H1 (cell line): ENCODE results near the gene ZNF385C. TPM values are rescaled to one million over a fixed set of nuclear protein-coding genes. Genes with fewer than 3 reads are reported as not detected.

Source experiments
- CTCF ChIA-PET: fragments of 300-600 bp; sonication (Branson Sonifier 250); formaldehyde crosslinking; loops from one replicate; lab custom pipeline; 2021; ENCODE audit not compliant: partially characterized antibody; lab: Charles Lee
- POLR2A ChIA-PET: fragments of 300-600 bp; sonication (Branson Sonifier 250); formaldehyde crosslinking; loops from one replicate; lab custom pipeline; 2021; ENCODE audit warnings: inconsistent platforms; ENCODE audit not compliant: partially characterized antibody; lab: Charles Lee
- DNase-seq, 2 experiments: peaks; one replicate each; pipeline versions ENCODE4 v3.0.0 to v3.0.0-alpha.2; 2010 to 2022; ENCODE audit warnings: low spot score in 2 of 2, low read depth in 1 of 2, mixed read lengths in 1 of 2
- FAIRE-seq: peaks from 2 replicates; lab custom pipeline; 2011; peaks lifted over from hg19 to GRCh38; lab: Jason Lieb, UNC
- H2AFZ ChIP-seq: 2 replicates; pipeline ENCODE4 v1.8.1; 2012; ENCODE audit warnings: low read length, inconsistent platforms
- H2AK5ac ChIP-seq: 2 replicates; pipeline ENCODE4 v1.6.1; 2013; ENCODE audit warnings: low read depth, low read length
- H2BK120ac ChIP-seq: replicated peaks from 2 replicates; pipeline ENCODE3; 2013; ENCODE audit warnings: low read depth, low read length, inconsistent platforms
- H2BK12ac ChIP-seq: 2 replicates; pipeline ENCODE4 v1.6.1; 2013; ENCODE audit warnings: low read depth, low read length
- H2BK15ac ChIP-seq: 2 replicates; pipeline ENCODE4 v1.6.1; 2013; ENCODE audit warnings: low read length
- H2BK20ac ChIP-seq: 2 replicates; pipeline ENCODE4 v1.6.1; 2013; ENCODE audit warnings: low read length
- H2BK5ac ChIP-seq: 2 replicates; pipeline ENCODE4 v1.6.1; 2013; ENCODE audit warnings: low read depth, low read length
- H3K14ac ChIP-seq: 2 replicates; pipeline ENCODE4 v1.6.1; 2013; ENCODE audit warnings: inconsistent platforms; ENCODE audit not compliant: insufficient read length
- H3K18ac ChIP-seq: 2 replicates; pipeline ENCODE4 v1.6.1; 2013; ENCODE audit warnings: low read length; ENCODE audit errors: extremely low read depth
- H3K23ac ChIP-seq: 2 replicates; pipeline ENCODE4 v1.6.1; 2013; ENCODE audit warnings: inconsistent platforms; ENCODE audit not compliant: insufficient read length
- H3K23me2 ChIP-seq: 2 replicates; pipeline ENCODE4 v1.6.1; 2013; ENCODE audit warnings: low read depth, low read length
- H3K27ac ChIP-seq: 2 replicates; pipeline ENCODE4 v1.6.1; 2011; ENCODE audit warnings: low read depth, low read length, inconsistent platforms
- H3K27me3 ChIP-seq, 4 experiments: replicated peaks in 1 of 4; 1 replicate in 1 of 4; 2 replicates in 3 of 4; pipeline versions ENCODE4 v1.6.1 to v1.8.1; 2011 to 2013; ENCODE audit warnings: low read length in 3 of 4, mild to moderate bottlenecking in 3 of 4, inconsistent platforms in 2 of 4, mixed read lengths in 2 of 4, moderate library complexity in 1 of 4; ENCODE audit not compliant: control insufficient read depth in 3 of 4, insufficient read depth in 3 of 4; ENCODE audit errors: extremely low read depth in 1 of 4
- H3K36me3 ChIP-seq, 4 experiments: 2 replicates each; pipeline versions ENCODE4 v1.6.1 to v1.8.1; 2011 to 2013; ENCODE audit warnings: mild to moderate bottlenecking in 4 of 4, low read length in 3 of 4, moderate library complexity in 2 of 4, control low read depth in 1 of 4, inconsistent platforms in 1 of 4; ENCODE audit not compliant: insufficient read depth in 4 of 4, control insufficient read depth in 2 of 4
- H3K4ac ChIP-seq: replicated peaks from 2 replicates; pipeline ENCODE3; 2013; ENCODE audit warnings: low read length, low read depth, mixed read lengths, inconsistent platforms; ENCODE audit not compliant: insufficient read length
- H3K4me1 ChIP-seq, 4 experiments: replicated peaks in 1 of 4; 1 replicate in 1 of 4; 2 replicates in 3 of 4; pipeline versions ENCODE4 v1.6.1 to v1.8.1; 2011 to 2013; ENCODE audit warnings: low read length in 3 of 4, inconsistent platforms in 2 of 4, mixed read lengths in 1 of 4; ENCODE audit not compliant: insufficient read depth in 4 of 4, control insufficient read depth in 3 of 4
- H3K4me2 ChIP-seq, 2 experiments: 2 replicates each; pipeline versions ENCODE4 v1.6.1 to v1.8.1; 2011 to 2013; ENCODE audit warnings: low read depth in 2 of 2, low read length in 2 of 2, control low read depth in 1 of 2, inconsistent platforms in 1 of 2, mild to moderate bottlenecking in 1 of 2; ENCODE audit not compliant: insufficient read depth in 1 of 2
- H3K4me3 ChIP-seq, 4 experiments: fragments of 200-600, 300-600 bp in 1 of 4; sonication (generic), shearing (Covaris generic), sonication (Bioruptor Twin) in 1 of 4; 2 replicates each; pipeline versions ENCODE4 v1.5.1 to v1.8.1; 2011 to 2016; ENCODE audit warnings: low read length in 4 of 4, low read depth in 3 of 4, control low read depth in 2 of 4, inconsistent platforms in 2 of 4, mild to moderate bottlenecking in 2 of 4, mixed read lengths in 1 of 4, moderate library complexity in 1 of 4; ENCODE audit not compliant: insufficient read depth in 2 of 4; ENCODE audit errors: extremely low read depth in 1 of 4
- H3K56ac ChIP-seq: replicated peaks from 2 replicates; pipeline ENCODE3; 2013; ENCODE audit warnings: low read depth, mild to moderate bottlenecking, mixed read lengths, low read length, inconsistent platforms; ENCODE audit not compliant: insufficient read length
- H3K79me1 ChIP-seq: 2 replicates; pipeline ENCODE4 v1.6.1; 2013; ENCODE audit warnings: low read depth, low read length, control low read depth
- H3K79me2 ChIP-seq, 2 experiments: 2 replicates each; pipeline versions ENCODE4 v1.6.1 to v1.8.1; 2012 to 2013; ENCODE audit warnings: low read length in 2 of 2, mild to moderate bottlenecking in 2 of 2, inconsistent platforms in 1 of 2; ENCODE audit not compliant: insufficient read depth in 2 of 2, control insufficient read depth in 1 of 2
- H3K9ac ChIP-seq, 4 experiments: replicated peaks in 1 of 4; 1 replicate in 1 of 4; 2 replicates in 3 of 4; pipeline versions ENCODE4 v1.6.1 to v1.8.1; 2011 to 2013; ENCODE audit warnings: low read depth in 3 of 4, low read length in 3 of 4, control low read depth in 2 of 4, mild to moderate bottlenecking in 2 of 4, moderate library complexity in 2 of 4, inconsistent platforms in 1 of 4; ENCODE audit errors: extremely low read depth in 1 of 4
- H3K9me3 ChIP-seq, 2 experiments: 2 replicates each; pipeline versions ENCODE4 v1.6.1 to v1.8.1; 2012 to 2013; ENCODE audit warnings: mild to moderate bottlenecking in 2 of 2, moderate library complexity in 2 of 2, control low read depth in 1 of 2, inconsistent platforms in 1 of 2, low read depth in 1 of 2, low read length in 1 of 2, mixed read lengths in 1 of 2; ENCODE audit not compliant: insufficient read depth in 2 of 2
- H4K20me1 ChIP-seq, 2 experiments: replicated peaks in 1 of 2; 2 replicates each; pipeline versions ENCODE3 to v1.8.1; 2011 to 2013; ENCODE audit warnings: inconsistent platforms in 2 of 2, low read length in 2 of 2, mild to moderate bottlenecking in 1 of 2; ENCODE audit not compliant: insufficient read depth in 2 of 2, control insufficient read depth in 1 of 2
- H4K5ac ChIP-seq: 2 replicates; pipeline ENCODE4 v1.6.1; 2013; ENCODE audit warnings: low read length, low read depth, mixed read lengths, inconsistent platforms; ENCODE audit not compliant: insufficient read length
- H4K8ac ChIP-seq: 2 replicates; pipeline ENCODE4 v1.8.0; 2013; ENCODE audit warnings: mild to moderate bottlenecking, moderate library complexity, low read length, inconsistent platforms; ENCODE audit not compliant: insufficient read depth; ENCODE audit errors: extremely low read depth
- H4K91ac ChIP-seq: replicated peaks from 2 replicates; pipeline ENCODE3; 2013; ENCODE audit warnings: low read length, mixed read lengths, inconsistent platforms; ENCODE audit not compliant: insufficient read length
- EP300 ChIP-seq, 2 experiments: IDR thresholded peaks; 1 replicate in 1 of 2; 2 replicates in 1 of 2; pipeline ENCODE4 v1.6.1; 2011 to 2012; ENCODE audit warnings: low read depth in 2 of 2, low read length in 2 of 2, mild to moderate bottlenecking in 2 of 2, borderline replicate concordance in 1 of 2, inconsistent platforms in 1 of 2, moderate library complexity in 1 of 2
- JUN ChIP-seq: IDR thresholded peaks from 2 replicates; pipeline ENCODE4 v1.6.1; 2011; ENCODE audit warnings: low read depth, mild to moderate bottlenecking, improper control_type of control experiment, low read length
- WGBS, 2 experiments: shearing (Covaris generic) in 1 of 2; methylation state at CpG; one replicate each; pipeline versions ENCODE4 v1.1.6 to v1.1.7; 2013 to 2015; ENCODE audit warnings: low lambda C conversion rate in 2 of 2, mixed read lengths in 2 of 2, inconsistent platforms in 1 of 2, low coverage in 1 of 2, missing lambda C conversion rate in 1 of 2; ENCODE audit not compliant: insufficient replicate concordance in 2 of 2, insufficient coverage in 1 of 2, insufficient read length in 1 of 2; ENCODE audit errors: extremely low coverage in 1 of 2, missing lambda C conversion rate in 1 of 2; 5-methylcytosine and 5-hydroxymethylcytosine counted together
- polyA plus RNA-seq, 7 experiments: library from polyadenylated mRNA; depleted of rRNA in 3 of 7; stranded (reverse) in 5 of 7; unstranded in 2 of 7; fragments of >200 nt in 5 of 7; fragments of 200-250 nt in 2 of 7; gene quantifications; 1 replicate in 5 of 7; 2 replicates in 1 of 7; 4 replicates in 1 of 7; pipeline versions ENCODE4 v1.2.1 to v1.2.3, GENCODE V29; 2011 to 2013; ENCODE audit warnings: missing spikeins in 2 of 7, mixed read lengths in 2 of 7
- total RNA-seq: library from RNA; stranded (reverse); fragmentation: NEBNext Ultra II Directional; extraction: Animal tissue kit (Norgen Biotek cat#: 25700); gene quantifications from 2 replicates; pipeline ENCODE4 v1.2.1, GENCODE V29; 2021

Gene ZNF385C
- total and polyA plus RNA-seq, 2 of the 8 experiments (the other 6 are each of a cell fraction or from before 2014, with no cell fraction given): 3.9 to 6.1 TPM

- TF ChIP-seq EP300 (IDR thresholded peaks at IDR 0.05; ENCODE audit: borderline replicate concordance in 1 of 2, low read depth in 2 of 2, low read length in 2 of 2) (no peak), JUN (no peak)
- Histone ChIP-seq H2BK12ac (no peak overlapping the region), H3K79me2 (no peaks in the 10 kb centered on the region), H3K18ac (no peak overlapping the region), H3K23ac (no peak overlapping the region), H3K56ac (no peak overlapping the region), H2AK5ac (no peak overlapping the region), H3K9ac (no peak overlapping the region), H3K4me1 (peaks cover 0 to 11% (median 9%) of the 10 kb centered on the region in 4 experiments; a peak in 6 of 7 replicates), H2AFZ (no peak overlapping the region), H3K23me2 (peaks cover 2% of the 10 kb centered on the region; the same call in 1 of the 2 replicates), H4K5ac (no peak overlapping the region), H3K36me3 (no peaks in the 10 kb centered on the region), H2BK120ac (no peak overlapping the region), H3K9me3 (no peaks in the 10 kb centered on the region), H2BK5ac (no peak overlapping the region), H3K79me1 (no peaks in the 10 kb centered on the region), H3K27ac (no peak overlapping the region), H4K8ac (no peak overlapping the region), H3K4ac (no peak overlapping the region), H4K20me1 (no peaks in the 10 kb centered on the region), H3K14ac (no peak overlapping the region), H3K27me3 (no peaks in the 10 kb centered on the region), H4K91ac (no peak overlapping the region), H2BK15ac (no peak overlapping the region), H2BK20ac (no peak overlapping the region), H3K4me3 (no peak overlapping the region), H3K4me2 (no peak overlapping the region)
- ChIA-PET POLR2A (interaction anchor here (0.7 to 2.2 kb wide), 4 partner anchors 12 to 79 kb away, joined by 3 to 9 read pairs (median 4); no protein-coding TSS in a partner anchor), CTCF (interaction anchor here (0.6 to 39.4 kb wide), 7 partner anchors 12 to 425 kb away, joined by 3 to 1084 read pairs (median 67); partner anchors contain the start of genes DHX58, DNAJC7, HSPB9 and KAT2A)
- FAIRE-seq (no peak), DNase-seq (no peak)
- 87% methylated on average over 3 of the region's 3 CpGs; no CpG with 5 or more reads in 1 of the 2 experiments for WGBS, 2 experiments
Observed at GRCh38 chr17:42104264-42104663, 6.0 kb upstream of the ZNF385C start.
